OCI-LY3 (cell line): ENCODE data around the gene AIRE.

ENCODE experiments used
- H2AFZ ChIP-seq: fragments of 200-600, 300-600 bp; shearing (Covaris generic); 2 replicates; pipeline ENCODE4 v1.6.0; 2014; ENCODE audit warnings: antibody characterized with exemption, low read depth, low read length
- H3K27ac ChIP-seq: fragments of 200-600, 300-600 bp; sonication (generic); 2 replicates; pipeline ENCODE4 v1.5.1; 2014; ENCODE audit warnings: mild to moderate bottlenecking, low read length, moderate library complexity, mixed read lengths
- H3K27me3 ChIP-seq: fragments of 200-600, 300-600 bp; sonication (generic); 2 replicates; pipeline ENCODE4 v1.6.1; 2014; ENCODE audit warnings: low read depth, low read length, mixed read lengths
- H3K36me3 ChIP-seq: fragments of 200-600, 300-600 bp; sonication (generic); replicated peaks from 2 replicates; pipeline ENCODE3; 2014; ENCODE audit warnings: low read depth, low read length, mixed read lengths
- H3K4me1 ChIP-seq: fragments of 300-600, 200-600 bp; sonication (generic); 2 replicates; pipeline ENCODE4 v1.6.1; 2014; ENCODE audit warnings: low read length, mixed read lengths
- H3K4me2 ChIP-seq: fragments of 200-600, 300-600 bp; sonication (generic); 2 replicates; pipeline ENCODE4 v1.6.1; 2014; ENCODE audit warnings: low read length, mixed read lengths
- H3K4me3 ChIP-seq: fragments of 300-600, 200-600 bp; sonication (generic); 2 replicates; pipeline ENCODE4 v1.5.1; 2014; ENCODE audit warnings: antibody characterized with exemption, mild to moderate bottlenecking, low read length, moderate library complexity
- H3K79me2 ChIP-seq: fragments of 300-600, 200-600 bp; shearing (Covaris generic); 2 replicates; pipeline ENCODE4 v1.6.1; 2014; ENCODE audit warnings: mild to moderate bottlenecking, low read length, mixed read lengths
- H3K9ac ChIP-seq: fragments of 300-600, 200-600 bp; shearing (Covaris generic); 2 replicates; pipeline ENCODE4 v1.6.0; 2014; ENCODE audit warnings: mild to moderate bottlenecking, low read length, moderate library complexity
- H3K9me3 ChIP-seq: fragments of 200-600, 300-600 bp; shearing (Covaris generic); 2 replicates; pipeline ENCODE4 v1.6.1; 2014; ENCODE audit warnings: low read length, mixed read lengths; ENCODE audit not compliant: insufficient read depth
- H4K20me1 ChIP-seq: fragments of 200-600, 300-600 bp; sonication (generic); 2 replicates; pipeline ENCODE4 v1.6.1; 2016; ENCODE audit warnings: low read length, mixed read lengths; ENCODE audit not compliant: insufficient read depth
- CTCF ChIP-seq: fragments of 200-600, 300-600 bp; sonication (generic); IDR thresholded peaks from 2 replicates; pipeline ENCODE4 v1.5.1; 2014; ENCODE audit warnings: antibody characterized with exemption, low read length, low read depth
- EZH2phosphoT487 ChIP-seq: fragments of 200-600 bp; shearing (Covaris generic); IDR thresholded peaks from 2 replicates; pipeline ENCODE4 v1.6.1; 2018; ENCODE audit warnings: antibody characterized with exemption, mixed run types, low read depth

The AIRE gene

GRCh38 chr21:44310628-44311507 is 25.2 kb downstream of the AIRE start:
- Histone ChIP-seq H3K79me2 (peaks cover under 1% of the 10 kb centered on the region; the same call in 1 of the 2 replicates), H3K27ac (no peak overlapping the region), H3K27me3 (no peaks in the 10 kb centered on the region), H4K20me1 (peaks cover 9% of the 10 kb centered on the region), H2AFZ (no peak overlapping the region), H3K9ac (no peak overlapping the region), H3K4me2 (no peak overlapping the region), H3K4me1 (no peaks in the 10 kb centered on the region), H3K4me3 (no peak overlapping the region), H3K36me3 (peaks cover 26% of the 10 kb centered on the region), H3K9me3 (no peaks in the 10 kb centered on the region)
- TF ChIP-seq CTCF = 0 out of 2 replicates have a peak, but pooled peaks have one; percentile 6
- TF ChIP-seq EZH2phosphoT487 = no peak

DNA sequence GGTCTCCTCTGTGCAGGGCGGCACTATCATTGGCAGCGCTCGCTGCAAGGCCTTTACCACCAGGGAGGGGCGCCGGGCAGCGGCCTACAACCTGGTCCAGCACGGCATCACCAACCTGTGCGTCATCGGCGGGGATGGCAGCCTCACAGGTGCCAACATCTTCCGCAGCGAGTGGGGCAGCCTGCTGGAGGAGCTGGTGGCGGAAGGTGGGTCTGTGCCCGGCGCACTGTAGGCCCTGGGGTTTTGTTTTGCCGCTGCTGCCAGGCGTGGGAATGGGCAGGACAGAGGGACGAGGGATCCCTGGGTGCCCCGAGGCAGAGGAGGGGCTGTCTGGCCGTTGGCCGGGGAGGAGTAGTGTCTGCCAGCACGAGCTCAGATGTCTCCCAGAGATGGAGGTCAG is 26.4 kb downstream of the AIRE start:
- H3K36me3 ChIP-seq = peaks cover 22% of the 10 kb centered on the region
- H3K4me2 ChIP-seq = no peak overlapping the region
- no peaks in the 10 kb centered on the region for H4K20me1 ChIP-seq
- no peak overlapping the region for H2AFZ ChIP-seq
- no peak overlapping the region for H3K4me3 ChIP-seq
- H3K79me2 ChIP-seq = no peaks in the 10 kb centered on the region
- no peaks in the 10 kb centered on the region for H3K4me1 ChIP-seq
- H3K9me3 ChIP-seq = no peaks in the 10 kb centered on the region
- no peaks in the 10 kb centered on the region for H3K27me3 ChIP-seq
- TF ChIP-seq CTCF = no peak
- TF ChIP-seq EZH2phosphoT487 = no peak
- no peak overlapping the region for H3K27ac ChIP-seq
- H3K9ac ChIP-seq = no peak overlapping the region

DNA sequence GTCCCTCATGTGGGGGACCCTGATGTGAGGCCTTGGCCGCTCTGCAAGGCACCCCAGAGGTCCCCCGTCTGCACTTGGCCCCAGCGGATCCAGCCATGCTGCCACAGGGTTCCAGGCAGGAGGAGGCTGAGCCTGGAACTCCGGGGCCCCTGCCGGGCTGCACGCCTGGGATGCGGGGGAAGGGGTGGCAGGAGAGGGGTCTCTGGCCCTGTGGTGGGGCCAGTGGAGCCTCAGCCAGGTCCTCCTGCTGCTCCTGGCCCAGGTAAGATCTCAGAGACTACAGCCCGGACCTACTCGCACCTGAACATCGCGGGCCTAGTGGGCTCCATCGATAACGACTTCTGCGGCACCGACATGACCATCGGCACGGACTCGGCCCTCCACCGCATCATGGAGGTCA is 27.0 kb downstream of the AIRE start:
- H3K27me3 ChIP-seq = no peaks in the 10 kb centered on the region
- H3K4me1 ChIP-seq = no peaks in the 10 kb centered on the region
- H3K9ac ChIP-seq = no peak overlapping the region

More for the DNA sequence above, 27.0 kb downstream of the AIRE start:
- Histone ChIP-seq H3K4me2 (no peak overlapping the region), H4K20me1 (no peaks in the 10 kb centered on the region), H3K79me2 (no peaks in the 10 kb centered on the region), H2AFZ (no peak overlapping the region), H3K27ac (no peak overlapping the region), H3K36me3 (peaks cover 20% of the 10 kb centered on the region), H3K9me3 (no peaks in the 10 kb centered on the region), H3K4me3 (no peak overlapping the region)
- no peak for TF ChIP-seq CTCF
- no peak for TF ChIP-seq EZH2phosphoT487
